IMR-90 (cell line): ENCODE data around the gene TSPAN17. TPM values are rescaled to one million over a fixed set of nuclear protein-coding genes. Genes with fewer than 3 reads are reported as not detected.

Experiments
- ATAC-seq: fragments of 200-7000 bp; cut with Tn5 transposase; 2 replicates; pipeline ENCODE4 v1.9.1; 2020; ENCODE audit warnings: low read depth, mild to moderate bottlenecking, moderate library complexity
- BruUV-seq: library from RNA; stranded (reverse); fragments of 400-500 nt; replicated peaks from 2 replicates; lab custom pipeline; 2021; lab: Mats Ljungman, UMichigan
- CTCF ChIA-PET: fragments of 300-600 bp; formaldehyde crosslinking; extraction: SDS; loops from one replicate; lab custom pipeline; 2021; ENCODE audit warnings: antibody characterized with exemption; lab: Yijun Ruan, JAX
- POLR2A ChIA-PET: fragments of 300-600 bp; sonication (Branson Sonifier 250); formaldehyde crosslinking; loops from one replicate; lab custom pipeline; 2022; ENCODE audit warnings: antibody characterized with exemption; ENCODE audit not compliant: unreplicated experiment; lab: Charles Lee
- DNase-seq: peaks from one replicate; pipeline ENCODE4 v3.0.0; 2013
- H2AFZ ChIP-seq: replicated peaks from 2 replicates; pipeline ENCODE3; 2013; ENCODE audit warnings: low read length, mild to moderate bottlenecking; ENCODE audit not compliant: poor library complexity
- H2AK5ac ChIP-seq: 2 replicates; pipeline ENCODE4 v1.6.1; 2013; ENCODE audit warnings: low read depth, low read length, inconsistent platforms
- H2AK9ac ChIP-seq: replicated peaks from 2 replicates; pipeline ENCODE3; 2013; ENCODE audit warnings: mild to moderate bottlenecking, low read depth, low read length, moderate library complexity; ENCODE audit not compliant: poor library complexity
- H2BK120ac ChIP-seq: 2 replicates; pipeline ENCODE4 v1.6.1; 2013; ENCODE audit warnings: low read depth, low read length, inconsistent platforms
- H2BK15ac ChIP-seq: 3 replicates; pipeline ENCODE4 v1.6.1; 2013; ENCODE audit warnings: low read depth, low read length, inconsistent platforms
- H2BK20ac ChIP-seq: 2 replicates; pipeline ENCODE4 v1.6.1; 2013; ENCODE audit warnings: low read depth, mild to moderate bottlenecking, inconsistent platforms, low read length, moderate library complexity
- H2BK5ac ChIP-seq: 2 replicates; pipeline ENCODE4 v1.6.1; 2013; ENCODE audit warnings: mild to moderate bottlenecking, low read depth, low read length, inconsistent platforms; ENCODE audit not compliant: poor library complexity, severe bottlenecking
- H3K14ac ChIP-seq: replicated peaks from 2 replicates; pipeline ENCODE4 v1.6.1; 2013; ENCODE audit warnings: low read depth, low read length, inconsistent platforms
- H3K18ac ChIP-seq: 2 replicates; pipeline ENCODE4 v1.6.1; 2013; ENCODE audit warnings: low read depth, low read length, control low read depth
- H3K23ac ChIP-seq: 2 replicates; pipeline ENCODE4 v1.6.1; 2013; ENCODE audit warnings: low read depth, low read length, inconsistent platforms
- H3K27ac ChIP-seq: 2 replicates; pipeline ENCODE4 v1.5.1; 2013; ENCODE audit warnings: mild to moderate bottlenecking, control low read depth, low read length; ENCODE audit not compliant: insufficient read depth
- H3K27me3 ChIP-seq: 2 replicates; pipeline ENCODE4 v1.6.1; 2013; ENCODE audit warnings: low read length; ENCODE audit not compliant: control insufficient read depth, insufficient read depth
- H3K36me3 ChIP-seq: 2 replicates; pipeline ENCODE4 v1.6.1; 2013; ENCODE audit warnings: low read length, mixed read lengths; ENCODE audit not compliant: control insufficient read depth, insufficient read depth
- H3K4ac ChIP-seq: 2 replicates; pipeline ENCODE4 v1.6.1; 2013; ENCODE audit warnings: low read depth, low read length, inconsistent platforms
- H3K4me1 ChIP-seq: 2 replicates; pipeline ENCODE4 v1.6.1; 2013; ENCODE audit warnings: low read length, mixed read lengths; ENCODE audit not compliant: control insufficient read depth, insufficient read depth
- H3K4me2 ChIP-seq: 2 replicates; pipeline ENCODE4 v1.6.1; 2013; ENCODE audit warnings: low read depth, mild to moderate bottlenecking, control low read depth, low read length, moderate library complexity
- H3K4me3 ChIP-seq: 2 replicates; pipeline ENCODE4 v1.5.1; 2013; ENCODE audit warnings: low read depth, mild to moderate bottlenecking, control low read depth, low read length, moderate library complexity; ENCODE audit not compliant: insufficient read depth
- H3K56ac ChIP-seq: 2 replicates; pipeline ENCODE4 v1.6.1; 2013; ENCODE audit warnings: low read length, inconsistent platforms; ENCODE audit not compliant: insufficient read depth; ENCODE audit errors: extremely low read depth
- H3K79me1 ChIP-seq, 2 experiments: 2 replicates each; pipeline ENCODE4 v1.6.1; 2013; ENCODE audit warnings: low read length in 2 of 2, inconsistent platforms in 1 of 2, low read depth in 1 of 2
- H3K9ac ChIP-seq: 2 replicates; pipeline ENCODE4 v1.6.1; 2013; ENCODE audit warnings: low read depth, low read length, control low read depth
- H3K9me1 ChIP-seq: 2 replicates; pipeline ENCODE4 v1.6.1; 2013; ENCODE audit warnings: low read length, inconsistent platforms; ENCODE audit not compliant: insufficient read depth
- H3K9me3 ChIP-seq: 2 replicates; pipeline ENCODE4 v1.6.1; 2013; ENCODE audit warnings: low read length; ENCODE audit not compliant: control insufficient read depth, insufficient read depth
- H4K20me1 ChIP-seq: 2 replicates; pipeline ENCODE4 v1.6.1; 2013; ENCODE audit warnings: low read length, inconsistent platforms; ENCODE audit not compliant: insufficient read depth
- H4K5ac ChIP-seq: 2 replicates; pipeline ENCODE4 v1.6.1; 2013; ENCODE audit warnings: mild to moderate bottlenecking, low read depth, low read length, control low read depth
- H4K8ac ChIP-seq, 2 experiments: 2 replicates each; pipeline ENCODE4 v1.6.1; 2013; ENCODE audit warnings: low read depth in 2 of 2, low read length in 2 of 2, control low read depth in 1 of 2, inconsistent platforms in 1 of 2
- H4K91ac ChIP-seq: 2 replicates; pipeline ENCODE4 v1.6.1; 2013; ENCODE audit warnings: low read depth, low read length, inconsistent platforms; ENCODE audit not compliant: insufficient read depth
- BHLHE40 ChIP-seq: fragments of 150-350 bp; IDR thresholded peaks from 2 replicates; pipeline ENCODE4 v1.6.1; 2016; ENCODE audit warnings: mild to moderate bottlenecking, low read depth, low read length
- CEBPB ChIP-seq: IDR thresholded peaks from 2 replicates; pipeline ENCODE4 v1.6.1; 2012; ENCODE audit warnings: low read depth, low read length, improper control_type of control experiment
- CHD1 ChIP-seq: IDR thresholded peaks from 2 replicates; pipeline ENCODE4 v1.6.1; 2012; ENCODE audit warnings: low read depth, low read length, improper control_type of control experiment
- CTCF ChIP-seq: conservative IDR thresholded peaks from 2 replicates; pipeline ENCODE4 v1.5.1; 2012; ENCODE audit warnings: mild to moderate bottlenecking, low read depth, low read length, improper control_type of control experiment
- FOS ChIP-seq: fragments of 150-350 bp; IDR thresholded peaks from 2 replicates; pipeline ENCODE4 v1.6.1; 2016; ENCODE audit warnings: low read depth, low read length
- MAFK ChIP-seq: IDR thresholded peaks from 2 replicates; pipeline ENCODE4 v1.6.1; 2012; ENCODE audit warnings: low read depth, low read length, improper control_type of control experiment
- NFE2L2 ChIP-seq: fragments of 150-350 bp; IDR thresholded peaks from 2 replicates; pipeline ENCODE4 v1.6.1; 2016; ENCODE audit warnings: low read depth, mild to moderate bottlenecking, low read length
- POLR2A ChIP-seq: IDR thresholded peaks from 2 replicates; pipeline ENCODE4 v1.6.1; 2012; ENCODE audit warnings: mild to moderate bottlenecking, low read depth, low read length
- RAD21 ChIP-seq: IDR thresholded peaks from 2 replicates; pipeline ENCODE4 v1.6.1; 2012; ENCODE audit warnings: low read length, improper control_type of control experiment
- RFX5 ChIP-seq: IDR thresholded peaks from 2 replicates; pipeline ENCODE4 v1.8.0; 2012; ENCODE audit warnings: low read depth, mild to moderate bottlenecking, low read length, moderate library complexity
- WGBS, 2 experiments: methylation state at CpG; one replicate each; pipeline versions ENCODE4 v1.1.5 to v1.1.7; 2013; ENCODE audit warnings: missing lambda C conversion rate in 2 of 2; ENCODE audit not compliant: insufficient read length in 1 of 2; ENCODE audit errors: extremely low coverage in 2 of 2; 5-methylcytosine and 5-hydroxymethylcytosine counted together
- dilution Hi-C: fragments of 300-500 bp; cut with HindIII; formaldehyde crosslinking; loops from one replicate; pipeline ENCODE4 v1.14.3; 2018; ENCODE audit warnings: low sequenced_read_pairs; ENCODE audit not compliant: unreplicated experiment
- in situ Hi-C: fragments of 300-500 bp; cut with MboI; formaldehyde crosslinking; loops from 3 replicates; pipeline ENCODE4 v1.14.3; 2019; ENCODE audit warnings: low sequenced_read_pairs, inconsistent platforms, mixed read lengths
- intact Hi-C: fragments of 100-400 bp; cut with micrococcal nuclease; formaldehyde crosslinking; loops from 2 replicates; pipeline ENCODE4 v1.10.0; 2022
- polyA plus RNA-seq, 3 experiments: library from polyadenylated mRNA; depleted of rRNA; stranded (reverse); fragments of >200 nt; gene quantifications; 2 replicates each; pipeline ENCODE4 v1.2.3, GENCODE V29; 2012; ENCODE audit warnings: low replicate concordance in 1 of 3
- total RNA-seq: library from RNA; depleted of rRNA; stranded (reverse); fragments of >200 nt; gene quantifications from 2 replicates; pipeline ENCODE4 v1.2.3, GENCODE V29; 2012
- TF ChIP-seq, protein P1 (sequence below): fragments of 150-350 bp; IDR thresholded peaks from 2 replicates; pipeline ENCODE4 v1.6.1; 2017; ENCODE audit warnings: mild to moderate bottlenecking, antibody characterized with exemption, low read length, low read depth
- TF ChIP-seq, protein P2 (sequence below): fragments of 150-350 bp; IDR thresholded peaks from 2 replicates; pipeline ENCODE4 v1.6.1; 2016; ENCODE audit warnings: low read depth, mild to moderate bottlenecking, low read length, moderate library complexity, borderline replicate concordance

TSPAN17 gene
- total and polyA plus RNA-seq, 2 of the 4 experiments (the other 2 are of a cell fraction): 34.2 to 41.6 TPM

DNA sequence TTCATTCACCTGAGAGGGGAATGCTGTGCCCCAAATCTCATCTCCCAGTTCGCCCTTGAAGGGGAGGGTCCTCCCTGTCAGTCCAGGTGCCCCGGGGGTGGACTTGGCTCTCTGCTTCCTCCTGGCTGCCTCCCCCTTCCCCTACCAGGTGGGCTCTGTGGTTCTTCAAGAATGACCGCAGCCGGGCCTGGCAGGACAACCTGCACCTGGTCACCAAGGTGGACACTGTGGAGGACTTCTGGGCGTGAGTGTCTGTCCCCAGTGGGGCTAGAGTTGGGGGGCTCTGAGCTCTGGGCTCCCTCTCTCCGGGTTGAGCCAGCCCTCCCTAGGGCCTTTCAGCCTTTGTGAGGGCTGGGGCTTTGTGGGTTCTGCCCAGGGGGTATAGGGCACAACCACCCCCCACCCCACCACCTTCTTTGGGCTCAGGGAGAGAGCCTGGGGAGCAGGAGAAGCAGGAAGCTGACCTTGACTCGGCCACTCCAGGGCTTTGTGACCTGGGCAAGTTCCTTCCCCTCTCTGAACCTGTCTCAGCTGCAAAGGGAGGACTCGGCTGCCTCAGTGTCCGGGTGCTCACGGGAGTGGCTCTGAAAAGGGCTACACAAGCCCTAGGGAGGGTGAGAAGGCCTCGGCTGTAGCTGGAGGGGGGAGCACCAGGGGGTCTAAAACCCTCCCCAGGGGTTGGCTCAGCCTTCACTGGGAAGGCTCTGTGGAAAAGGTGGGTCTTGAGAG, 3.6 kb upstream of the TSPAN17 start:
- H3K9ac ChIP-seq: no peak overlapping the region
- intact Hi-C loops: loop anchor here (10.0 kb wide), 1 partner anchor 229 kb away; the partner anchor contains the start of gene CLTB
- peaks cover 4 to 13% of the 10 kb centered on the region in 2 experiments for H3K79me1 ChIP-seq
- H3K9me1 ChIP-seq: peaks cover 10% of the 10 kb centered on the region; the same call in 1 of the 2 replicates
- no peak overlapping the region for H3K4me3 ChIP-seq
- no peaks in the 10 kb centered on the region for H3K36me3 ChIP-seq
- dilution Hi-C loops: no loop called here
- peaks cover 5% of the 10 kb centered on the region for H4K20me1 ChIP-seq
- H4K5ac ChIP-seq: no peak overlapping the region
- H3K4me1 ChIP-seq: peaks cover 10% of the 10 kb centered on the region; the same call in 1 of the 2 replicates
- BruUV-seq: no TSS peak
- H3K9me3 ChIP-seq: no peaks in the 10 kb centered on the region
- in situ Hi-C loops: no loop called here
- no peak overlapping the region for H2AFZ ChIP-seq
- no peak overlapping the region for H3K14ac ChIP-seq
- no peak overlapping the region for H2BK15ac ChIP-seq
- H3K18ac ChIP-seq: no peak overlapping the region
- no peak overlapping the region for H4K91ac ChIP-seq
- peaks cover 17% of the 10 kb centered on the region for H3K27me3 ChIP-seq
- no peak overlapping the region for H2BK5ac ChIP-seq
- no peak overlapping the region for H3K4me2 ChIP-seq
- H2BK120ac ChIP-seq: no peak overlapping the region
- no peak overlapping the region for H4K8ac ChIP-seq
- CTCF ChIA-PET: no interaction called here
- no peak overlapping the region for H2AK5ac ChIP-seq
- H3K27ac ChIP-seq: no peak overlapping the region
- H3K23ac ChIP-seq: no peak overlapping the region
- H3K4ac ChIP-seq: no peak overlapping the region
- ATAC-seq: no peak
- H2AK9ac ChIP-seq: no peak overlapping the region
- POLR2A ChIA-PET: no interaction called here
- WGBS, 2 experiments: 100% methylated on average over 1 of the region's 11 CpGs; no CpG with 5 or more reads in 1 of the 2 experiments
- no peak for DNase-seq
- H2BK20ac ChIP-seq: no peak overlapping the region
- no peak overlapping the region for H3K56ac ChIP-seq
- TF ChIP-seq NFE2L2 (no peak), CTCF (no peak), BHLHE40 (no peak), FOS (no peak), RAD21 (no peak), POLR2A (no peak), CHD1 (no peak), MAFK (no peak), RFX5 (no peak), CEBPB (no peak)
- TF ChIP-seq, protein P1, sequence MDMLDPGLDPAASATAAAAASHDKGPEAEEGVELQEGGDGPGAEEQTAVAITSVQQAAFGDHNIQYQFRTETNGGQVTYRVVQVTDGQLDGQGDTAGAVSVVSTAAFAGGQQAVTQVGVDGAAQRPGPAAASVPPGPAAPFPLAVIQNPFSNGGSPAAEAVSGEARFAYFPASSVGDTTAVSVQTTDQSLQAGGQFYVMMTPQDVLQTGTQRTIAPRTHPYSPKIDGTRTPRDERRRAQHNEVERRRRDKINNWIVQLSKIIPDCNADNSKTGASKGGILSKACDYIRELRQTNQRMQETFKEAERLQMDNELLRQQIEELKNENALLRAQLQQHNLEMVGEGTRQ: no peak
- TF ChIP-seq, protein P2, sequence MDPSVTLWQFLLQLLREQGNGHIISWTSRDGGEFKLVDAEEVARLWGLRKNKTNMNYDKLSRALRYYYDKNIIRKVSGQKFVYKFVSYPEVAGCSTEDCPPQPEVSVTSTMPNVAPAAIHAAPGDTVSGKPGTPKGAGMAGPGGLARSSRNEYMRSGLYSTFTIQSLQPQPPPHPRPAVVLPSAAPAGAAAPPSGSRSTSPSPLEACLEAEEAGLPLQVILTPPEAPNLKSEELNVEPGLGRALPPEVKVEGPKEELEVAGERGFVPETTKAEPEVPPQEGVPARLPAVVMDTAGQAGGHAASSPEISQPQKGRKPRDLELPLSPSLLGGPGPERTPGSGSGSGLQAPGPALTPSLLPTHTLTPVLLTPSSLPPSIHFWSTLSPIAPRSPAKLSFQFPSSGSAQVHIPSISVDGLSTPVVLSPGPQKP: no peak
